ENCODE measurements around the gene PRKAG2. TPM values are rescaled to one million over a fixed set of nuclear protein-coding genes. Genes with fewer than 3 reads are reported as not detected.
A peak's percentile ranks its signal among the peaks of the same experiment; 100 is the strongest.

Gene PRKAG2
- total RNA-seq, 2 donors from 2014 or later, result 19.9 to 22.6 TPM

GRCh38 chr7:151779255-151779654, 97.7 kb downstream of the PRKAG2 start:
- no peak overlapping the region for H3K27ac Mint-ChIP-seq
- no peak for ATAC-seq
- no peak overlapping the region for H3K4me3 Mint-ChIP-seq
- DNase-seq (ENCODE audit: low spot score), result no peak
- H3K4me1 Mint-ChIP-seq (ENCODE audit: low read depth in 2 of 2), result peaks cover 4 to 12% of the 10 kb centered on the region in 2 donors
- H3K27me3 Mint-ChIP-seq, result no peaks in the 10 kb centered on the region
- no peaks in the 10 kb centered on the region for H3K36me3 Mint-ChIP-seq
- H3K9me3 Mint-ChIP-seq, result no peaks in the 10 kb centered on the region

- Mint-ChIP-seq H3K4me1 (ENCODE audit: low read depth in 2 of 2) (peaks cover 4 to 7% of the 10 kb centered on the region in 2 donors), H3K4me3 (no peak overlapping the region), H3K9me3 (no peaks in the 10 kb centered on the region), H3K27ac (no peak overlapping the region), H3K27me3 (no peaks in the 10 kb centered on the region), H3K36me3 (no peaks in the 10 kb centered on the region)
- DNase-seq (ENCODE audit: low spot score) (no peak), ATAC-seq (no peak)
Observed at GRCh38 chr7:151777908-151778670, 98.8 kb downstream of the PRKAG2 start.

- Mint-ChIP-seq H3K36me3 (no peaks in the 10 kb centered on the region), H3K27ac (no peak overlapping the region), H3K9me3 (no peaks in the 10 kb centered on the region), H3K4me1 (ENCODE audit: low read depth in 2 of 2) (peaks cover 1 to 4% of the 10 kb centered on the region in 2 donors), H3K4me3 (no peak overlapping the region), H3K27me3 (no peaks in the 10 kb centered on the region)
- DNase-seq (ENCODE audit: low spot score), result no peak
- no peak for ATAC-seq
Observed at GRCh38 chr7:151777495-151777880, 99.4 kb downstream of the PRKAG2 start.

- Mint-ChIP-seq H3K27ac (no peak overlapping the region), H3K27me3 (no peaks in the 10 kb centered on the region), H3K36me3 (no peaks in the 10 kb centered on the region), H3K4me1 (ENCODE audit: low read depth in 2 of 2) (peaks cover 0 to 4% of the 10 kb centered on the region in 2 donors), H3K9me3 (no peaks in the 10 kb centered on the region), H3K4me3 (no peak overlapping the region)
- DNase-seq (ENCODE audit: low spot score) (no peak), ATAC-seq (peak in 1 of 2 donors; percentile 48)
Observed at GRCh38 chr7:151776876-151777494, 99.9 kb downstream of the PRKAG2 start.

GRCh38 chr7:151776446-151776845, 100.5 kb downstream of the PRKAG2 start:
- H3K4me3 Mint-ChIP-seq, result no peak overlapping the region
- H3K27me3 Mint-ChIP-seq, result no peaks in the 10 kb centered on the region
- no peaks in the 10 kb centered on the region for H3K9me3 Mint-ChIP-seq
- peaks cover 0 to 7% of the 10 kb centered on the region in 2 donors for H3K4me1 Mint-ChIP-seq (ENCODE audit: low read depth in 2 of 2)
- H3K27ac Mint-ChIP-seq, result no peak overlapping the region
- H3K36me3 Mint-ChIP-seq, result no peaks in the 10 kb centered on the region
- ATAC-seq, result no peak
- DNase-seq (ENCODE audit: low spot score), result no peak

GRCh38 chr7:151775547-151776443, 101.1 kb downstream of the PRKAG2 start:
- no peaks in the 10 kb centered on the region for H3K36me3 Mint-ChIP-seq
- no peak overlapping the region for H3K27ac Mint-ChIP-seq
- H3K4me3 Mint-ChIP-seq, result no peak overlapping the region
- DNase-seq (ENCODE audit: low spot score) (no peak), ATAC-seq (no peak)
- no peaks in the 10 kb centered on the region for H3K27me3 Mint-ChIP-seq
- H3K9me3 Mint-ChIP-seq, result no peaks in the 10 kb centered on the region
- peaks cover 0 to 8% of the 10 kb centered on the region in 2 donors for H3K4me1 Mint-ChIP-seq (ENCODE audit: low read depth in 2 of 2)

- Mint-ChIP-seq H3K36me3 (no peaks in the 10 kb centered on the region), H3K4me1 (ENCODE audit: low read depth in 2 of 2) (peaks cover 7 to 8% of the 10 kb centered on the region in 2 donors)
- ATAC-seq, result no peak
Observed at GRCh38 chr7:151774951-151775350, 102.0 kb downstream of the PRKAG2 start.

GRCh38 chr7:151773797-151774196, 103.1 kb downstream of the PRKAG2 start:
- Mint-ChIP-seq H3K27ac (no peak overlapping the region), H3K4me3 (no peak overlapping the region), H3K4me1 (ENCODE audit: low read depth in 2 of 2) (peaks cover 11 to 16% of the 10 kb centered on the region in 2 donors), H3K27me3 (no peaks in the 10 kb centered on the region), H3K36me3 (no peaks in the 10 kb centered on the region), H3K9me3 (no peaks in the 10 kb centered on the region)
- DNase-seq (ENCODE audit: low spot score) (no peak), ATAC-seq (no peak)

More at GRCh38 chr7:151774951-151775350, 102.0 kb downstream of the PRKAG2 start:
- H3K27ac Mint-ChIP-seq, result no peak overlapping the region
- DNase-seq (ENCODE audit: low spot score), result no peak
- H3K4me3 Mint-ChIP-seq, result no peak overlapping the region
- no peaks in the 10 kb centered on the region for H3K9me3 Mint-ChIP-seq
- no peaks in the 10 kb centered on the region for H3K27me3 Mint-ChIP-seq

GRCh38 chr7:151770232-151770631, 106.7 kb downstream of the PRKAG2 start:
- no peak for DNase-seq (ENCODE audit: low spot score)
- Mint-ChIP-seq H3K27ac (peak overlapping the region in 1 of 2 donors; percentile 17), H3K4me1 (ENCODE audit: low read depth in 2 of 2) (peaks cover 16 to 25% of the 10 kb centered on the region in 2 donors), H3K9me3 (no peaks in the 10 kb centered on the region), H3K4me3 (no peak overlapping the region), H3K36me3 (no peaks in the 10 kb centered on the region), H3K27me3 (no peaks in the 10 kb centered on the region)
- ATAC-seq, result no peak

- Mint-ChIP-seq H3K27me3 (no peaks in the 10 kb centered on the region), H3K36me3 (no peaks in the 10 kb centered on the region), H3K9me3 (no peaks in the 10 kb centered on the region), H3K4me3 (peak overlapping the region; percentile 61), H3K27ac (peak overlapping the region; percentile 56), H3K4me1 (ENCODE audit: low read depth in 2 of 2) (peaks cover 16 to 25% of the 10 kb centered on the region in 2 donors)
- DNase-seq (ENCODE audit: low spot score) (no peak), ATAC-seq (peak; percentile 28 to 85)
Observed at GRCh38 chr7:151769188-151769821, 107.6 kb downstream of the PRKAG2 start.

GRCh38 chr7:151768805-151769187, 108.1 kb downstream of the PRKAG2 start:
- no peaks in the 10 kb centered on the region for H3K27me3 Mint-ChIP-seq
- peaks cover 16 to 25% of the 10 kb centered on the region in 2 donors for H3K4me1 Mint-ChIP-seq (ENCODE audit: low read depth in 2 of 2)
- no peak for ATAC-seq
- no peaks in the 10 kb centered on the region for H3K9me3 Mint-ChIP-seq
- H3K36me3 Mint-ChIP-seq, result no peaks in the 10 kb centered on the region
- H3K27ac Mint-ChIP-seq, result peak overlapping the region; percentile 56
- peak overlapping the region; percentile 61 for H3K4me3 Mint-ChIP-seq
- DNase-seq (ENCODE audit: low spot score), result no peak

GRCh38 chr7:151767557-151767956, 109.4 kb downstream of the PRKAG2 start:
- ATAC-seq, result peak in 1 of 2 donors; percentile 49
- DNase-seq (ENCODE audit: low spot score), result no peak
- no peaks in the 10 kb centered on the region for H3K27me3 Mint-ChIP-seq
- H3K4me3 Mint-ChIP-seq, result no peak overlapping the region
- H3K36me3 Mint-ChIP-seq, result no peaks in the 10 kb centered on the region
- H3K4me1 Mint-ChIP-seq (ENCODE audit: low read depth in 2 of 2), result peaks cover 16 to 25% of the 10 kb centered on the region in 2 donors
- peak overlapping the region in 1 of 2 donors; percentile 56 for H3K27ac Mint-ChIP-seq
- no peaks in the 10 kb centered on the region for H3K9me3 Mint-ChIP-seq

Data from natural killer cell treated with Interleukin-12 subunit alpha and Interleukin-12 subunit beta and Interleukin-15 and Interleukin-18, amount 100 ng/mL, for 72 hours (primary cell).